Adrenal gland (tissue), 5 donors: Measurements from ENCODE around the gene ACADS.

ENCODE experiments used
- CTCF ChIP-seq, 6 experiments: fragments of 450-650 bp in 4 of 6; fragments of 200-600 bp in 2 of 6; sonication (generic) in 1 of 6; IDR thresholded peaks; 1 replicate in 5 of 6; 2 replicates in 1 of 6; pipeline versions ENCODE4 v1.5.1 to v1.8.0; 2016 to 2021; ENCODE audit warnings: antibody characterized with exemption in 6 of 6, mild to moderate bottlenecking in 2 of 6, moderate library complexity in 1 of 6
- POLR2A ChIP-seq, 2 donors: fragments of 450-650 bp; IDR thresholded peaks; one replicate each; pipeline ENCODE4 v1.6.1; 2017; ENCODE audit warnings: antibody characterized with exemption in 2 of 2, mild to moderate bottlenecking in 2 of 2, moderate library complexity in 1 of 2
- donor health status: DM: no; HTN: no; CAD: no.

GRCh38 chr12:120702637-120703036 lies 23.0 kb upstream of the ACADS start:
- no peak for TF ChIP-seq CTCF (IDR thresholded peaks at IDR 0.05)
- peak in 1 of 2 donors; percentile 17 for TF ChIP-seq POLR2A (IDR thresholded peaks at IDR 0.05)
